GM10266 (cell line): ENCODE results near the gene TM9SF3.
"Not testable (repeated sequence)": the region's sequence is repeated elsewhere in the genome, so short reads cannot be mapped to it uniquely, and the experiment has no call there.

Experiments
- DNase-seq: peaks from one replicate; pipeline ENCODE4 v3.0.0; 2012; ENCODE audit errors: extremely low spot score
- TF ChIP-seq, protein P1 (sequence below): IDR thresholded peaks from 2 replicates; pipeline ENCODE4 v1.5.1; 2012; ENCODE audit warnings: mild to moderate bottlenecking, low read depth; ENCODE audit not compliant: control insufficient read depth, insufficient read depth; ENCODE audit errors: missing control alignments

Gene TM9SF3

DNA sequence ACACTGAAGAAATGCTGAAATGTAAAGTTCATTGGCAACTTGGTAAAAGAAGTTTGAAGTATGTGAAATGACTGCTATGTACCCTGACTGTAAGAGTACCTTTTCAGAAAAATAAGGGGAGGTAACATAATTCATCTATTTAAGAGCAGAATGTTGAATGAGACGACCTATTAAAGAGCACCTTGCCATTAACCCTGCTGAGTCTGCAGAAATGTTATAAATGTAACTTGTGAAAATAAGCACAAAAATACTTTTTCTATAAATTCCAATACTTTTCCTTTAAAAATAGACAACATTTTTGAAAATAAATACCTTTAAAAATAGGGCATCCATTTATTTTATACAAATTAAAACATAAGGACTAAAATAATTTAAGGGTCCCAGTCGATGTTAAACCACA lies 7.7 kb downstream of the TM9SF3 start:
- no peak for DNase-seq

DNA sequence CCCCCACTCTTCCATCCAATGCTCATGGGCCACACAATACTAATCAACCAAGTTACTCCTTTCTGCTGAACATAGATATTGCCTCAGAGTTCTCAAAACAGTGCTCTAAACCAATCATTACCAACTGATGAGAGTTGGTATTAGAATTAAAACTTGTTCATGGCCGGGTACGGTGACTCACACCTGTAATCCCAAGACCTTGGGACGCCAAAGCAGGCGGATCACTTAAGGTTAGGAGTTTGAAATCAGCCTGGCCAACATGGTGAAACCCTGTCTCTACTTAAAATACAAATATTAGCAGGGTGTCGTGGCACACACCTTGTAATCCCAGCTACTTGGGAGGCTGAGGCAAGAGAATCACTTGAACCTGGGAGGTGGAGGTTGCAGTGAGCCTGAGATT lies 8.2 kb downstream of the TM9SF3 start:
- no peak for DNase-seq
- TF ChIP-seq, protein P1, sequence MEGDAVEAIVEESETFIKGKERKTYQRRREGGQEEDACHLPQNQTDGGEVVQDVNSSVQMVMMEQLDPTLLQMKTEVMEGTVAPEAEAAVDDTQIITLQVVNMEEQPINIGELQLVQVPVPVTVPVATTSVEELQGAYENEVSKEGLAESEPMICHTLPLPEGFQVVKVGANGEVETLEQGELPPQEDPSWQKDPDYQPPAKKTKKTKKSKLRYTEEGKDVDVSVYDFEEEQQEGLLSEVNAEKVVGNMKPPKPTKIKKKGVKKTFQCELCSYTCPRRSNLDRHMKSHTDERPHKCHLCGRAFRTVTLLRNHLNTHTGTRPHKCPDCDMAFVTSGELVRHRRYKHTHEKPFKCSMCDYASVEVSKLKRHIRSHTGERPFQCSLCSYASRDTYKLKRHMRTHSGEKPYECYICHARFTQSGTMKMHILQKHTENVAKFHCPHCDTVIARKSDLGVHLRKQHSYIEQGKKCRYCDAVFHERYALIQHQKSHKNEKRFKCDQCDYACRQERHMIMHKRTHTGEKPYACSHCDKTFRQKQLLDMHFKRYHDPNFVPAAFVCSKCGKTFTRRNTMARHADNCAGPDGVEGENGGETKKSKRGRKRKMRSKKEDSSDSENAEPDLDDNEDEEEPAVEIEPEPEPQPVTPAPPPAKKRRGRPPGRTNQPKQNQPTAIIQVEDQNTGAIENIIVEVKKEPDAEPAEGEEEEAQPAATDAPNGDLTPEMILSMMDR = no peak

More for the DNA sequence above, 7.7 kb downstream of the TM9SF3 start:
- TF ChIP-seq, protein P1 = no peak

DNA sequence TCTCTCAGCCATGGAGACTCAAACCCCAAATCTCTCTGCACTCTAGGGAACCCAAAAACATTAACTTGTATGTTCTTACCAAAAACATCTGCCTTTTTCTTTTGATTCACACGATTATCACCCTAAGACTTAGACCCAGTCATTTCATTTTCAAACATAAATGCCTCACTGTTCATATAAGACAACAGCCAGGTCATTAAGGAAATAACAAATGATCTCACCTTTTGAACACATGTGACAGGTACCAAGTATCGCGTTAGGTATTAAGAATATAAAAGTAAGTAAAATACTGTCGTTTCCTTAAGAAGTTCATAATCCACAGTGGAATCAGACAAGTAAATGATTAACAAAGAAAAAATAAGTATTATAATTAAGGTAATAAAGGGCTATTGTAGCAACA lies 8.8 kb downstream of the TM9SF3 start:
- DNase-seq = no peak
- TF ChIP-seq, protein P1 = no peak

DNA sequence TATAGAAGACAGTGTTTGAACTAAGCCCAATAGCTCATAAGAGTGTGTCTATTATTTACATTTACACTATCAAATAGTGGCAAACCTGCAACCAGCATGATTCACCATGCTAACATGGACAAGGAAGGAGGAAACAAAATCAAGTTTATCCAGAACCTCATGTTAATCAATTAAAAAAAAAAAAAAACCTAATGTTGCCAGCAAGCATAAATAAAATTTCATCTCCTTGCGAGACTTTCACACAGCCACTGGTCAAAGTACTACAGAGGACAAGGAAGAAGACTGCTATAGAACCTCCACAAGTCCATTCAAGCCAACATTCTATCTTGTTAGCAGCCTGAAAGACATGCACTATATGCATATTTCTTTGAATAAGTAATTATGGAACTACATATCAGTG lies 9.7 kb downstream of the TM9SF3 start:
- TF ChIP-seq, protein P1 = no peak
- no peak for DNase-seq

DNA sequence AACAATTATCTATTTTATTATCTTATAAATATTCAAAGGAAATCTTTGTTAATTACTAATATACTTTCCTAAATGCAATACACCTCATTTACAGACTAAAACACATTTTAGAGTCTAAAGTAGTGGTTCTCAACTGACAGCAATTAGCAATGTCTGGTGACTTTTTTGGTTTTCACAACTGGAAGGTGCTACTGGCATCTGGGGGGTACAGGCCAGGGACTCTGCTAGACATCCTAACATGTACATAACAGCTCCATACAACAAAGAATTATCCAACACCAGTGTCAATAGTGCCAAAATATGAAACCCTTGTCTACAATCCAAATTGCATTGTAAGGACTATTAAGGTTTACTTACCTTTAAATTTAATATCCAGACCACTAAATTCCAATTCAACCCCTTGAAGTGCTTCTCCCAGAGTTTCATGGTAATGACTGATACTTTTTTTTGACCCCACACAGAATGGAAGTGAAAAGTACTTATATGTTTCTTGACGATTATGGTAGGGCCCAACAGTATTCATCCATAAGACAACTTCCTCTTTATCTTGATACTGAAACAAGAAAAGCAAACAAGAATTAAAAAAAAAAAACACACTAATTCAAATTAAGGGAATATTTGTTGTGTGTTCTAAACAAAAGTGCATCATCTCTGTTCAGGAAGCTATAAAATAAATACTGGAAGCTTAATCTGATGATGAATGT lies 10.4 kb downstream of the TM9SF3 start:
- DNase-seq = no peak
- TF ChIP-seq, protein P1 = no peak

DNA sequence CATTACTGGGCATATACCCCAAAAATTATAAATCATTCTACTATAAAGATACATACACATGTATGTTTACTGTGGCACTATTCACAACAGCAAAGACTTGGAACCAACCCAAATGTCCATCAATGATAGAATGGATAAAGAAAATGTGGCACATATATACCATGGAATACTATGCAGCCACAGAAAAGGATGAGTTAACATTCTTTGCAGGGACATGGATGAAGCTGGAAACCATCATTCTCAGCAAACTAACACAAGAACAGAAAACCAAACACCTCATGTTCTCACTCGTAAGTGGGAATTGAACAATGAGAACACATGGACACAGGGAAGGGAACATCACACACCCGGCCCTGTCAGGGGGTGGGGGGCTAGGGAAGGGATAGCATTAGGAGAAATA lies 12.2 kb downstream of the TM9SF3 start:
- not testable (repeated sequence) for DNase-seq

DNA sequence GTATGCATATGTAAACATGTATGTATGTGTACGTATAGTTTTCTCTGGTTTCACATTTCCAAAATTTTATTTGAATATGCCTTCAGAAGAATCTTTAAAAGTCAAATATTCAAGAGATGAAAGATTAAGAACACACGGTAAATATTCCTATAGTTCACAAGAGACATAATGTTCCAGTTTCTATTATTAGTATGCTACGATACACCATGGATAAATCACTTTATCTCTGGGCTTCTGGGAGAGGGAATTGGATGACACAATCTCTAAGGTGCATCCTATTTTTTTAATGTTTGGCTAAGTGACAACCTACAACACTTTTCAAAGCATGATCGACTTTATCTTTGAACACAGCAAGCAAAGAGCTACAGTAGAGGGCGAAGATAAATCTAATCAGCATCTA lies 13.8 kb downstream of the TM9SF3 start:
- no peak for DNase-seq
- TF ChIP-seq, protein P1 = no peak
